ENCODE measurements around the gene LRRC25. TPM values are rescaled to one million over a fixed set of nuclear protein-coding genes. Genes with fewer than 3 reads are reported as not detected.

Gene LRRC25
- total and polyA plus RNA-seq, 2 experiments from 2014 or later, result 0.36 TPM; not detected in 1

DNA sequence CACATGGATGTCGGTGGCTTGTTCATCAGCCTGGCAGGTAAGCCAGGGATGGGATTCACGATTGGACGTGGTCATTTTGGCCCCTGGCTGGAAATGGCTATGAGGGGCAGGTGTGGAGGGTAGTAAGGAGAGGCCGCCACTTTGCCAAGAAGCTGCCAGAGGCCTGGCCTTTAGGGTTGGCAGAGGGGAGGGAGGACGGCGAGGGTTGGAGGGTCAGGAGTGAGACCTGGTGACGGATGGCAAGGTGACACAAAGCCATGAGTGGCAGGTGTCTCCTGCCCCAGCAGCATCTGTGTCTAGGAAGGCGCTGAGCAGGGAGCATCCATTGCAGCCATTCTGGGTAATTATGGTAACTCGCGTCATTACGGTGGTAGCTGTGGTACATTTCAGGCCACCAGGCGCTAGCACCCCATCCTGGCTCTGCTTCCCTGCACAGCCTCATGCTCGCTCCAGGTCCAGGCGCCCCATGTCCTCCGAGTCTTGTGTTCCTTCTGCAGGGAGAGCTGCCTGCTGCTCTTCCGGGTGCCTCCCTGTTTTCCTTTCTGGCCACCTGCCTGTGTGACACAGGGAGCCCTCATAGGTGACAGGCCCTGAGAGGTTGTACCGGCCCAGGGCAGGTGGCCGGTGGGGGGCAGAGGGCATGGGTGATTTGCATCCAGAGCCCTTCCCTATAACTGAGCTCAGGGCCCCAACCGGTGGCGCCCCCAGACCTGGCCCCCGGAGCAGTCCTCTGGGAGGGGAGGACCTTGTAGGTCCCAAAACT lies 26.0 kb upstream of the LRRC25 start:
- Histone ChIP-seq H3K79me2 (peaks cover 63% of the 10 kb centered on the region), H3K27me3 (no peaks in the 10 kb centered on the region), H3K36me3 (replicated peaks; ENCODE audit: insufficient read depth, low read depth) (no peaks in the 10 kb centered on the region), H3K9me2 (replicated peaks; ENCODE audit: insufficient read depth) (no peaks in the 10 kb centered on the region), H3K9me3 (ENCODE audit: low read depth) (no peaks in the 10 kb centered on the region), H3K27ac (peak overlapping the region; percentile 16), H4K20me1 (ENCODE audit: insufficient read depth, poor library complexity, severe bottlenecking) (peaks cover 40% of the 10 kb centered on the region), H3K4me1 (ENCODE audit: insufficient read depth) (peaks cover 29% of the 10 kb centered on the region), H3K4me2 (no peak overlapping the region), H2AFZ (no peak overlapping the region), H3K4me3 (no peak overlapping the region)
- no peak for DNase-seq (ENCODE audit: low spot score)
- 92% methylated on average over 17 of the region's 21 CpGs for WGBS (ENCODE audit: low lambda C conversion rate, missing lambda C conversion rate)
- TF ChIP-seq, protein P1, sequence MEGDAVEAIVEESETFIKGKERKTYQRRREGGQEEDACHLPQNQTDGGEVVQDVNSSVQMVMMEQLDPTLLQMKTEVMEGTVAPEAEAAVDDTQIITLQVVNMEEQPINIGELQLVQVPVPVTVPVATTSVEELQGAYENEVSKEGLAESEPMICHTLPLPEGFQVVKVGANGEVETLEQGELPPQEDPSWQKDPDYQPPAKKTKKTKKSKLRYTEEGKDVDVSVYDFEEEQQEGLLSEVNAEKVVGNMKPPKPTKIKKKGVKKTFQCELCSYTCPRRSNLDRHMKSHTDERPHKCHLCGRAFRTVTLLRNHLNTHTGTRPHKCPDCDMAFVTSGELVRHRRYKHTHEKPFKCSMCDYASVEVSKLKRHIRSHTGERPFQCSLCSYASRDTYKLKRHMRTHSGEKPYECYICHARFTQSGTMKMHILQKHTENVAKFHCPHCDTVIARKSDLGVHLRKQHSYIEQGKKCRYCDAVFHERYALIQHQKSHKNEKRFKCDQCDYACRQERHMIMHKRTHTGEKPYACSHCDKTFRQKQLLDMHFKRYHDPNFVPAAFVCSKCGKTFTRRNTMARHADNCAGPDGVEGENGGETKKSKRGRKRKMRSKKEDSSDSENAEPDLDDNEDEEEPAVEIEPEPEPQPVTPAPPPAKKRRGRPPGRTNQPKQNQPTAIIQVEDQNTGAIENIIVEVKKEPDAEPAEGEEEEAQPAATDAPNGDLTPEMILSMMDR (IDR thresholded peaks at IDR 0.05; ENCODE audit: poor library complexity), result no peak
- TF ChIP-seq EZH2phosphoT487 (IDR thresholded peaks at IDR 0.05; ENCODE audit: low read depth, severe bottlenecking, unreplicated experiment), result no peak
- TF ChIP-seq EZH2 (IDR thresholded peaks at IDR 0.05; ENCODE audit: borderline replicate concordance), result no peak

DNA sequence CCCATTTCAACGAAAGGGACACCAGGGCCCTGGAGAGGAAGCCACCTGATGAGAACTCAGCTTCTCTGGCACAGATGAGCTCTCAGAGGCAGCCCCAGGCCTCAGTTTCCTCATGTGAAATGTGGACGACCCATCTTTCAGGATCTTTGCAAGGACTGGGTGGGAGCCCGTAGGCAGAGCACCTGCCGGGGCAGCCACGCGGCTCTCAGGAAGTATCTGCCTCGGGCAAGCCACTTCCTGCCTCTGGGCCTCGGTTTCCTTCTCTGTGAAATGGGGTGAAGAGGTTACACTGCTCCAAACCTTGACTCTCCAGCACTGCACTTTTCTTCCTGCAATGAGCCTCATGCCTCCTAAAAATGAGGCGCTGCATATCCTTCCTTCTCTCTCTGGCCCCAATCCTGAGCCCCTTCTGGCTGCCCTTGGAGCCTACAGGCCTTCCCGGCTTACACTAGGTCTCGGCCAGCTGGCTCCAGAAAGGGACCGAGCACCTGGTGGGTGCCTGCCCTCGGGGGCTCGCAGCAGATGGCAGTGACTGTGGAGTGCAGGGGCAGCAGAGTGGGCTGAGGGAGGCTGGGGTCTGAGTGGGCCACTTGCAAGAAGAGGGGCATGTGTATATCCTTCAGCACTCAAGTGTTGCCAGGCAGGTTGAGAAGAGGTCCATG lies 25.2 kb upstream of the LRRC25 start:
- Histone ChIP-seq H3K27me3 (no peaks in the 10 kb centered on the region), H3K4me2 (no peak overlapping the region), H3K9me2 (replicated peaks; ENCODE audit: insufficient read depth) (no peaks in the 10 kb centered on the region), H3K9me3 (ENCODE audit: low read depth) (no peaks in the 10 kb centered on the region), H4K20me1 (ENCODE audit: insufficient read depth, poor library complexity, severe bottlenecking) (peaks cover 40% of the 10 kb centered on the region), H3K36me3 (replicated peaks; ENCODE audit: insufficient read depth, low read depth) (no peaks in the 10 kb centered on the region), H3K79me2 (peaks cover 65% of the 10 kb centered on the region), H3K4me1 (ENCODE audit: insufficient read depth) (peaks cover 37% of the 10 kb centered on the region), H3K4me3 (no peak overlapping the region), H2AFZ (no peak overlapping the region), H3K27ac (no peak overlapping the region)
- no peak for DNase-seq (ENCODE audit: low spot score)
- TF ChIP-seq EZH2phosphoT487 (IDR thresholded peaks at IDR 0.05; ENCODE audit: low read depth, severe bottlenecking, unreplicated experiment) (no peak), EZH2 (IDR thresholded peaks at IDR 0.05; ENCODE audit: borderline replicate concordance) (no peak)
- TF ChIP-seq, protein P1 (IDR thresholded peaks at IDR 0.05; ENCODE audit: poor library complexity), result no peak
- WGBS (ENCODE audit: low lambda C conversion rate, missing lambda C conversion rate), result 96% methylated on average over 14 of the region's 14 CpGs

DNA sequence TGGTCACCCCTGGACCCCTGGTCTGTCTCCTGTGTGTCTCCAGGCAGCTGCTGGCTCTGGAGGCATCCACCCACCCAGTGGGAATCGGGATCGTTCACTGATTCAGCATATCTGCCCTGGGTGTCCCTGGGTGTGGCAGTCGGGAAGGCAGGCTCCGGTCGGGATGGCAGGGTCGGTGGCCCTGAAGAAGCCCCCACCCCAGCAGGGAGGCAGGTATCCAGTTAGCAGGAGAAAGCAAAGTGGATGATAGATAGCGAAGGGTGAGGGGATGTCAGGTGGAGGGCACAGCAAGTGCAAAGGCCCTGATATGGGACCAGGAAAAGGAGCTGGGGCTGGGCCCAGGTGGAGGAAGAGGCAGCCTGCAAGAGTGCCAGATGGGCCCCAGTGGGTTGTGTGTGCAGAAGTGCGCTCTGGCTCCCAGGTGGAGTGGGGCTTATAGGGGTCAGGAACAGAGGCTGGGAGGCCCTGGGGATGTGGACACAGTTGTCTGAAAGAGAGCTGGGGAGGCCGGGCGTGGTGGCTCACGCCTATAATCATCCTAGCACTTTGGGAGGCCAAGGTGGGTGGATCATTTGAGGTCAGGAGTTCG lies 24.0 kb upstream of the LRRC25 start:
- no peak for DNase-seq (ENCODE audit: low spot score)
- no peak for TF ChIP-seq EZH2 (IDR thresholded peaks at IDR 0.05; ENCODE audit: borderline replicate concordance)
- TF ChIP-seq, protein P1 (IDR thresholded peaks at IDR 0.05; ENCODE audit: poor library complexity), result no peak
- TF ChIP-seq EZH2phosphoT487 (IDR thresholded peaks at IDR 0.05; ENCODE audit: low read depth, severe bottlenecking, unreplicated experiment), result no peak
- Histone ChIP-seq H4K20me1 (ENCODE audit: insufficient read depth, poor library complexity, severe bottlenecking) (peaks cover 40% of the 10 kb centered on the region), H3K79me2 (peaks cover 65% of the 10 kb centered on the region), H3K36me3 (replicated peaks; ENCODE audit: insufficient read depth, low read depth) (no peaks in the 10 kb centered on the region), H3K9me3 (ENCODE audit: low read depth) (no peaks in the 10 kb centered on the region), H3K4me1 (ENCODE audit: insufficient read depth) (peaks cover 47% of the 10 kb centered on the region), H3K27ac (no peak overlapping the region), H3K4me2 (peak overlapping the region; percentile 91), H3K9me2 (replicated peaks; ENCODE audit: insufficient read depth) (no peaks in the 10 kb centered on the region), H3K4me3 (no peak overlapping the region), H2AFZ (no peak overlapping the region), H3K27me3 (no peaks in the 10 kb centered on the region)
- 92% methylated on average over 12 of the region's 12 CpGs for WGBS (ENCODE audit: low lambda C conversion rate, missing lambda C conversion rate)
